GM19452 (cell line): ENCODE measurements around the gene ZFAND4.
A peak's percentile ranks its signal among the peaks of the same experiment; 100 is the strongest.
"Not testable (repeated sequence)": the region's sequence is repeated elsewhere in the genome, so short reads cannot be mapped to it uniquely, and the experiment has no call there.

Experiments used
- ATAC-seq: cut with Tn5 transposase; IDR thresholded peaks from one replicate; pipeline ENCODE4 v1.9.1; 2021; ENCODE audit not compliant: unreplicated experiment

The ZFAND4 gene

GRCh38 chr10:45592432-45592831 is 80.1 kb downstream of the ZFAND4 start:
- ATAC-seq, result no peak

DNA sequence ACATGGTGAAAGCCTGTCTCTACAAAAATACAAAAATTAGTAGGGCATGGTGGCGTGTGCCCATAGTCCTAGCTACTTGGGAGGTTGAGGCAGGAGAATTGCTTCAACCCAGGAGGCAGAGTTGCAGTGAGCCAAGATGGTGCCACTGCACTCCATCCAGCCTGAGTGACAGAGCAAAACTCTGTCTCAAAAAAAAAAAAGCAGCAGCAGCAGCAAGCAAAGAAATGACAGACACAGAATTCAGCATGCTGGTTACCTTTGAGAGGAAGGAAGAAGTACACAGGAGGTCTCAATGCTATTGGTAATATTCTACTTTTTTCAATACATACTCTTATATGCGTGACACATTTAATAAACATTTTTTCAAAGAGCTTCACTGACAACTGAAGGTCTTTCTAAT is 81.3 kb downstream of the ZFAND4 start:
- no peak for ATAC-seq

- ATAC-seq, result no peak
Observed at GRCh38 chr10:45589868-45590267, 82.7 kb downstream of the ZFAND4 start.

DNA sequence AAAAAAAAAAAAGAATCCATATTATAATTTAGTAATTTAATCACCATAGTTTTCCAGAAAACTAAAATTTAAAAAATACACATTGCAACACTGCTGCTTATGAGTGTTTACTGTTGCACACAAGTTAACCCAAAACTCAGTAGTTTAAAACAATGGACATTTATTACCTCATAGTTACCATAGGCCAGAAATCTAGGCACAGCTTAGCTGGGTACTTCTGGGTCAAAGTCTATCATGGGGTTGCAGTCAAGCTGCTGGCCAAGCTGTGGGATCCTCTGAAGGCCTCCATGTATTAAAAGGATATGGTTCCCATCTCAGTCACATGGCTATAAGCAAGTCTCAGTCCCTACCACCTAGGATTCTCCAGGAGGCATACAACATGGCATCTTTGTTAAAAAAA is 83.6 kb downstream of the ZFAND4 start:
- no peak for ATAC-seq

DNA sequence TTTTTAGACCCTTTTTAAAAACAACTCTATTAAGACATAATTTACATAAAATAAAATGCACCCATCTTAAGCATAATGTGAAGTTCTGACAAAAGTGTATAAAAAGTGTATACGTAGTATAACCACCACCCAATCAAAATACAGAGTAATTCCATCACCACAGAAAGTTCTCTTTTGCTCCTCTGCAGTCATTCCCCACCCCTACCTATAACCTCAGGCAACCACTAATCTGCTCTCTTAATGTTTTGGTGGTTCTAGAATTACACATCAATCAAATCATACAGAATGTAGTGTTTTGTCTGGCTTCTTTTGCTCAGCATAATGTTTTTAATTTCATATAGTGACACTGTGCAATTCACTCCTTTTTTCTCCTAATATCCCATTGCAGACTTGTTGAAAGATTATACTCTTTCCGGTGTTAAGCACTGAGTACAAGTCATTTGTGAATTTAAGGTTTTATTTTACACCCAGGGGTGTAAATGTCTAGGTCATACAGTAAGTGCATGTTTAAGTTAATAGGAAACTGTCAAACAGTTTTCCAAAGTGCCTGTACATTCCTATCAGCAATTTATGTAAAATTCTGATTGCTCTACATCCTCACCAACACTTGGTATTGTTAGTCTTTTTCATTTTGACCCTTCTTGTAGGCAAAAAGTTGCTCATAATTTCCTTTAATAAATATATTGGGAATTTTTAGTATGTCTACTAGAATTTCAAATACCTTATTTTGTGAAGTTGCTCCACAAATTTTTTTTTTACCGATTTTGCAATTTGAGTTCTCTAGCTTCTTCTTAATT is 86.3 kb downstream of the ZFAND4 start:
- no peak for ATAC-seq

- no peak for ATAC-seq
Observed at GRCh38 chr10:45585131-45585530, 87.4 kb downstream of the ZFAND4 start.

GRCh38 chr10:45582386-45582781 is 90.2 kb downstream of the ZFAND4 start:
- no peak for ATAC-seq

GRCh38 chr10:45581582-45582385 is 90.8 kb downstream of the ZFAND4 start:
- ATAC-seq, result no peak

DNA sequence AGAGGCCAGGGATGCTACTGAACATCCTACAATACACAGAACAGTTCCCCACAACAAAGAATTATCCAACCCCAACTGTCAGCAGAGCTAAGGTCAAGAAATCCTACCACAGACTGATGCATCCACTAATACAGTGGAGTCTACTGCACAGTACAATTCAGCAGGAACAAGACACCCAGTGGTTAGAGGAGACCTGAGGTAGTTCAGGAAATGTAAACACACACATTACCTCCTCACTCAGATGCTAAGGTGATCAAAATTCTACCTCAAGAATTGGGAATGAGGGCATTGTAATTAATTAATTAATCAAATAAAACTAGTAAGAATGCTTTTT is 91.4 kb downstream of the ZFAND4 start:
- ATAC-seq, result peak; percentile 30

- ATAC-seq, result peak; percentile 57
Observed at GRCh38 chr10:45580371-45581215, 92.0 kb downstream of the ZFAND4 start.

DNA sequence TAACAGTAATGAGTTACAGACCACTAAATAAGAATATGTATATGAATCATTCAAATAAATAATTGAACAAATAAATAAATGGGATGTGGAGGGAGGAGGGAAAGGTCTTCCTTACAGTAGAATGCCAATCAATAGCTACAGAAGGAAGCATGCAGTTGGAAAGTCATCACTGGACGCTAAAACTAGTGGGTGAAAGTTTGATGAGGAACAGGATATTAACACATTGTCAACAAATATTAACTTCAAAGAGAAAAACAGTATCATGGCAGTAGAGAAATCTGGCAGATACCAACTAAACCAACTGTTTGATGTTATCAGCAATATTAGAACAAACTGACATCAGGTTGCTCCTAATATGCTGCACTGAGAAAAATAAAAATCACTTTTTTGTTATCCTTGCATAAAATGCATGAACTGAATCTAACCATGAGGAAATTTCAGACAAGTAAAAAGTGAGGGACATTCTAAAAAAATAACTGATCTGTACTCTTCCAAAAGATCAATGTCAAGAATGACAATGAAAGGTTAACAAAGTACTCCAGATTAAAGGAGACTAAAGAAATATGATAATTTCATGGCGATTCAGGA is 94.1 kb downstream of the ZFAND4 start:
- ATAC-seq, result no peak

DNA sequence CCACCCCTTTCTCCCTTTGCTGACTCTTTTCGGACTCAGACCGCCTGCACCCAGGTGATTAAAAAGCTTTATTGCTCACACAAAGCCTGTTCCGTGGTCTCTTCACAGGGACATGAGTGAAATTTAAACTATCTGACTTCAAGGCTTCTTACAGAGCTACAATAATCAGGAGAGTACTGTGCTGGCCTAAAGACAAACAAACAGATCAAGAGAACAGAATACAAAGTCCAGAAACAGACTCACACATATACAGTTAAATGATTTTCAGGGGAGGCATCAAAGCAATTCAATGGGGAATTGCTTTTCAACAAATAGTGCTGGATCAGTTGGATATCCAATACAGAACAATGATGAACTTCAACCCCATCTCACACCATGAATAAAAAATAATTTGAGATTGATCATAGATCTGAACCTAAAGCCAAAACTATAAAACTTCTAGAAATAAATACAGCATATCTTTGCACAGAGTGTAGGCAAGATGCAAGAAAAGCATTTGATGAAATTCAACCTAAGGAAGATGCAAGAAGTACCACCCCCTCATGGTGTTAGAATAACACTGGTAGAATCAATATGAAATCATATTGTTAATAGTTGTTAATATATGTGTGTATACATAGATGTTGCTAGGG is 96.5 kb downstream of the ZFAND4 start:
- no peak for ATAC-seq

DNA sequence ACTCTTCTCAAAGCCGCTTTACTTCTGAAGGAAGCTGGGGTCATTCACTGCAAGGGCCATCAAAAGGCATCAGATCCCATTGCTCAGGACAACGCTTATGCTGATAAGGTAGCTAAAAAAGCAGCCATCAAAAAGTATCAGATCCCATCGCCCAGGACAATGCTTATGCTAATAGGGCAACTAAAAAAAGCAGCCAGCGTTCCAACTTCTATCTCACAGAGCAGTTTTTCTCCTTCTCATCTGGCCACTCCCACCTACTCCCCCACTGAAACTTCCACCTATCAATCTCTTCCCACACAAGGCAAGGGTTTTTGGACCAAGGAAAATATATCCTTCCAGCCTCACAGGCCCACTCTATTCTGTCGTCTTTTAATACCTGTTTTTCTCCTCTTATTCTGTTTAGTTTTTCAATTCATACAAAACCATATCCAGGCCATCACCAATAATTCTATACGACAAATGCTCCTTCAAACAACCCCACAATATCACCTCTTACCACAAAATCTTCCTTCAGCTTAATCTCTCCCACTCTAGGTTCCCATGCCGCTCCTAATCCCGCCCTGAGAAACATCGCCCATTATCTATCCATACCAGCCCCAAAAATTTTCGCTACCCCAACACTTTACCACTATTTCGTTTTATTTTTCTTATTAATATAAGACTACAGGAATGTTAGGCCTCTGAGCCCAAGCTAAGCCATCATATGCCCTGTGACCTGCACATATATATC is 97.4 kb downstream of the ZFAND4 start:
- not testable (repeated sequence) for ATAC-seq

DNA sequence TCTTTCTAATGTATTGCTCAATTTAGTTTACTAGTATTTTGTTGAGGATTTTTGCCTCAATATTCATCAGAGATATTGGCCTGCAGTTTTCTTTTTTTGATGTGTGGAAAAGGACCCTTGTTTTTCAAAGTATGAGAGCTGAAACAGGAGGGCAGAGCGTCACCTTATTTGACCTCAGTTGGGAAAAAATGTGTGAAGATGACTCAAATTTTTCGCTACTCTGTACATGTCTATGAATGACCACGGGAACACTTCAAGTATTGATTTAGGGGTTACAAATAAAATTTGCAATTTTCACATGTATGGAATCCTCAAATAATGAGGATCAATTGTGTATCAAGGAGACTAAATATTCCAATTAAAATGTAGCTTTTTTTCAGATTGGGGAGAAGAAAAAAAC is 103.1 kb downstream of the ZFAND4 start:
- no peak for ATAC-seq

DNA sequence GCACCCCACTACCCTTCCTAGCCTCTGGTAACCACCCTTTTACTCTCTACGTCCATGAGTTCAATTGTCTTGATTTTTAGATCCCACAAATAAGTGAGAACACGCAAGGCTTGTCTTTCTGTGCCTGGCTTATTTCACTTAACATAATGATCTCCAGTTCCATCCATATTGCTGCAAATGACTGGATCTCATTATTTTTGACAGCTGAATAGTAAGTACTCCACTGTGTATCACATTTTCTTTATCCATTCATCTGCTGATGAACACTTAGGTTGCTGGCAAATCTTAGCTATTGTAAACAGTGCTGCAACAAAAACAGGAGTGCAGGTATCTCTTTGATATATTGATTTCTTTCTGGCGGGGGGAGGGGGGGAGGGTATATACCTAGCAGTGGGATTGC is 106.2 kb downstream of the ZFAND4 start:
- no peak for ATAC-seq
